ENCODE data around the gene HEXD. TPM values are rescaled to one million over a fixed set of nuclear protein-coding genes. Genes with fewer than 3 reads are reported as not detected.

The HEXD gene
- total and polyA plus RNA-seq, 2 of the 8 experiments (the other 6 are each of a cell fraction or from before 2014, with no cell fraction given): 20.6 to 21.8 TPM

DNA sequence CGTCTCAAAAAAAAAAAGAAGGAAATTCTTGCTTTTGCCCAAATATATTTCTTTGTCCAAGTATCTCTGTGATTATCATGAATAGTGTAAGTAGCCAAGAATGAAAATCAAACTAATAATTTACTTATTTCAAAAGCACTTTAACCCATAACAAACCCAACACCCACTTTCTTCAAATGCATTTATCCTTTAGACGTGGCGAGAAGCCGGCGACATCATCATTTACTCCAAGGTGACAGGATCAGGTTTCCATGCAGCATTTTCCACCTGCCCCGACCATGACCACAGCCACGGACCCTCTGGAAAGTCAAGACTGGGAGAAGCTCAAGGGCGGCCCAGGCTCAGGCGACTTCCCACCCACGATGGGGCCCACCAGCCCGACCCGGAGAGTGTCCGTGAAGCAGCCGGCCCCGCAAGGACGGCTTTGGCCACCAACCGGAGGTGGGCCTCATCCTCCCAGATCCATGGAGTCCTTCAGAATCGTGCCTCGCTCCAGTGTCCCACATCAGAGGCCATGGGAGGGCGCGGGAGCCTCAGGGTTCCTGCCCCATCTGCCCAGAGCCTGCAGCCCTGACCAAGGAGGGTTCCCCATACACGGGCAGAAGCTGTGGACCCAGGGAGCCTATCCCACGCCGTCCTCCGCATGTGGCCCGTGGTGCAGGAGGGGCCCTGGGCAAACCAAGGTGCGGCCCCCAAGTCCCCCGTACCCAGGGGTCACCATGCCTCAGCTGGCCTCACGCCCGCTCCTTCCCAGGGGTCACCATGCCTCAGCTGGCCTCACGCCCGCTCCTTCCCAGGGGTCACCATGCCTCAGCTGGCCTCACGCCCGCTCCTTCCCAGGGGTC is 27.9 kb upstream of the HEXD start (continued):
- TF ChIP-seq, protein P1, sequence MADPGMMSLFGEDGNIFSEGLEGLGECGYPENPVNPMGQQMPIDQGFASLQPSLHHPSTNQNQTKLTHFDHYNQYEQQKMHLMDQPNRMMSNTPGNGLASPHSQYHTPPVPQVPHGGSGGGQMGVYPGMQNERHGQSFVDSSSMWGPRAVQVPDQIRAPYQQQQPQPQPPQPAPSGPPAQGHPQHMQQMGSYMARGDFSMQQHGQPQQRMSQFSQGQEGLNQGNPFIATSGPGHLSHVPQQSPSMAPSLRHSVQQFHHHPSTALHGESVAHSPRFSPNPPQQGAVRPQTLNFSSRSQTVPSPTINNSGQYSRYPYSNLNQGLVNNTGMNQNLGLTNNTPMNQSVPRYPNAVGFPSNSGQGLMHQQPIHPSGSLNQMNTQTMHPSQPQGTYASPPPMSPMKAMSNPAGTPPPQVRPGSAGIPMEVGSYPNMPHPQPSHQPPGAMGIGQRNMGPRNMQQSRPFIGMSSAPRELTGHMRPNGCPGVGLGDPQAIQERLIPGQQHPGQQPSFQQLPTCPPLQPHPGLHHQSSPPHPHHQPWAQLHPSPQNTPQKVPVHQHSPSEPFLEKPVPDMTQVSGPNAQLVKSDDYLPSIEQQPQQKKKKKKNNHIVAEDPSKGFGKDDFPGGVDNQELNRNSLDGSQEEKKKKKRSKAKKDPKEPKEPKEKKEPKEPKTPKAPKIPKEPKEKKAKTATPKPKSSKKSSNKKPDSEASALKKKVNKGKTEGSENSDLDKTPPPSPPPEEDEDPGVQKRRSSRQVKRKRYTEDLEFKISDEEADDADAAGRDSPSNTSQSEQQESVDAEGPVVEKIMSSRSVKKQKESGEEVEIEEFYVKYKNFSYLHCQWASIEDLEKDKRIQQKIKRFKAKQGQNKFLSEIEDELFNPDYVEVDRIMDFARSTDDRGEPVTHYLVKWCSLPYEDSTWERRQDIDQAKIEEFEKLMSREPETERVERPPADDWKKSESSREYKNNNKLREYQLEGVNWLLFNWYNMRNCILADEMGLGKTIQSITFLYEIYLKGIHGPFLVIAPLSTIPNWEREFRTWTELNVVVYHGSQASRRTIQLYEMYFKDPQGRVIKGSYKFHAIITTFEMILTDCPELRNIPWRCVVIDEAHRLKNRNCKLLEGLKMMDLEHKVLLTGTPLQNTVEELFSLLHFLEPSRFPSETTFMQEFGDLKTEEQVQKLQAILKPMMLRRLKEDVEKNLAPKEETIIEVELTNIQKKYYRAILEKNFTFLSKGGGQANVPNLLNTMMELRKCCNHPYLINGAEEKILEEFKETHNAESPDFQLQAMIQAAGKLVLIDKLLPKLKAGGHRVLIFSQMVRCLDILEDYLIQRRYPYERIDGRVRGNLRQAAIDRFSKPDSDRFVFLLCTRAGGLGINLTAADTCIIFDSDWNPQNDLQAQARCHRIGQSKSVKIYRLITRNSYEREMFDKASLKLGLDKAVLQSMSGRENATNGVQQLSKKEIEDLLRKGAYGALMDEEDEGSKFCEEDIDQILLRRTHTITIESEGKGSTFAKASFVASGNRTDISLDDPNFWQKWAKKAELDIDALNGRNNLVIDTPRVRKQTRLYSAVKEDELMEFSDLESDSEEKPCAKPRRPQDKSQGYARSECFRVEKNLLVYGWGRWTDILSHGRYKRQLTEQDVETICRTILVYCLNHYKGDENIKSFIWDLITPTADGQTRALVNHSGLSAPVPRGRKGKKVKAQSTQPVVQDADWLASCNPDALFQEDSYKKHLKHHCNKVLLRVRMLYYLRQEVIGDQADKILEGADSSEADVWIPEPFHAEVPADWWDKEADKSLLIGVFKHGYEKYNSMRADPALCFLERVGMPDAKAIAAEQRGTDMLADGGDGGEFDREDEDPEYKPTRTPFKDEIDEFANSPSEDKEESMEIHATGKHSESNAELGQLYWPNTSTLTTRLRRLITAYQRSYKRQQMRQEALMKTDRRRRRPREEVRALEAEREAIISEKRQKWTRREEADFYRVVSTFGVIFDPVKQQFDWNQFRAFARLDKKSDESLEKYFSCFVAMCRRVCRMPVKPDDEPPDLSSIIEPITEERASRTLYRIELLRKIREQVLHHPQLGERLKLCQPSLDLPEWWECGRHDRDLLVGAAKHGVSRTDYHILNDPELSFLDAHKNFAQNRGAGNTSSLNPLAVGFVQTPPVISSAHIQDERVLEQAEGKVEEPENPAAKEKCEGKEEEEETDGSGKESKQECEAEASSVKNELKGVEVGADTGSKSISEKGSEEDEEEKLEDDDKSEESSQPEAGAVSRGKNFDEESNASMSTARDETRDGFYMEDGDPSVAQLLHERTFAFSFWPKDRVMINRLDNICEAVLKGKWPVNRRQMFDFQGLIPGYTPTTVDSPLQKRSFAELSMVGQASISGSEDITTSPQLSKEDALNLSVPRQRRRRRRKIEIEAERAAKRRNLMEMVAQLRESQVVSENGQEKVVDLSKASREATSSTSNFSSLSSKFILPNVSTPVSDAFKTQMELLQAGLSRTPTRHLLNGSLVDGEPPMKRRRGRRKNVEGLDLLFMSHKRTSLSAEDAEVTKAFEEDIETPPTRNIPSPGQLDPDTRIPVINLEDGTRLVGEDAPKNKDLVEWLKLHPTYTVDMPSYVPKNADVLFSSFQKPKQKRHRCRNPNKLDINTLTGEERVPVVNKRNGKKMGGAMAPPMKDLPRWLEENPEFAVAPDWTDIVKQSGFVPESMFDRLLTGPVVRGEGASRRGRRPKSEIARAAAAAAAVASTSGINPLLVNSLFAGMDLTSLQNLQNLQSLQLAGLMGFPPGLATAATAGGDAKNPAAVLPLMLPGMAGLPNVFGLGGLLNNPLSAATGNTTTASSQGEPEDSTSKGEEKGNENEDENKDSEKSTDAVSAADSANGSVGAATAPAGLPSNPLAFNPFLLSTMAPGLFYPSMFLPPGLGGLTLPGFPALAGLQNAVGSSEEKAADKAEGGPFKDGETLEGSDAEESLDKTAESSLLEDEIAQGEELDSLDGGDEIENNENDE (IDR thresholded peaks at IDR 0.05; ENCODE audit: insufficient replicate concordance, low read length): no peak
- TF ChIP-seq PHF8 (conservative IDR thresholded peaks at IDR 0.05; ENCODE audit: low read depth, low read length): no peak
- no peak for TF ChIP-seq SP2 (IDR thresholded peaks at IDR 0.05; ENCODE audit: low read length)
- no peak for TF ChIP-seq BCL11A (IDR thresholded peaks at IDR 0.05; ENCODE audit: low read depth in 2 of 2, low read length in 2 of 2)
- no peak for TF ChIP-seq USF2 (IDR thresholded peaks at IDR 0.05; ENCODE audit: low read length)
- TF ChIP-seq NRF1 (IDR thresholded peaks at IDR 0.05; ENCODE audit: low read depth, low read length): no peak
- no peak for TF ChIP-seq SP4 (IDR thresholded peaks at IDR 0.05; ENCODE audit: low read length)
- TF ChIP-seq EP300 (IDR thresholded peaks at IDR 0.05; ENCODE audit: borderline replicate concordance in 1 of 2, low read depth in 2 of 2, low read length in 2 of 2): no peak
- TF ChIP-seq RBBP5 (IDR thresholded peaks at IDR 0.05; ENCODE audit: borderline replicate concordance, low read depth, low read length): no peak
